Colonic mucosa (tissue), 4 donors: ENCODE measurements around the gene ANKRD33B. TPM values are rescaled to one million over a fixed set of nuclear protein-coding genes. Genes with fewer than 3 reads are reported as not detected.

ENCODE experiments used
- DNase-seq: peaks from one replicate; pipeline ENCODE4 v3.0.0-alpha.2; 2020
- H3K27ac ChIP-seq: fragments of 200-600 bp; one replicate; pipeline ENCODE4 v1.8.0; 2021
- H3K27me3 ChIP-seq: fragments of 200-600 bp; one replicate; pipeline ENCODE4 v1.8.0; 2021
- H3K36me3 ChIP-seq: fragments of 200-600 bp; one replicate; pipeline ENCODE4 v1.8.0; 2021
- H3K4me1 ChIP-seq: fragments of 200-600 bp; one replicate; pipeline ENCODE4 v1.8.0; 2021; ENCODE audit warnings: mild to moderate bottlenecking
- H3K4me3 ChIP-seq: fragments of 200-600 bp; one replicate; pipeline ENCODE4 v1.8.0; 2021
- H3K9ac ChIP-seq, 2 donors: one replicate each; pipeline ENCODE4 v1.7.0; 2013; ENCODE audit warnings: control low read depth in 2 of 2, low read depth in 2 of 2, low read length in 2 of 2
- H3K9me3 ChIP-seq: fragments of 200-600 bp; one replicate; pipeline ENCODE4 v1.8.0; 2021
- CTCF ChIP-seq: fragments of 200-600 bp; IDR thresholded peaks from one replicate; pipeline ENCODE4 v1.8.0; 2022; ENCODE audit warnings: antibody characterized with exemption, mild to moderate bottlenecking
- intact Hi-C: fragments of 100-400 bp; cut with DNase I; formaldehyde crosslinking; loops from one replicate; pipeline ENCODE4 v1.14.1; 2022
- total RNA-seq, 2 donors: library from RNA; stranded (reverse); fragmentation: NEBNext Ultra II Directional in 1 of 2; extraction: Animal tissue kit (Norgen Biotek cat#: 25700) in 1 of 2; gene quantifications; one replicate each; pipeline ENCODE4 v1.2.1, GENCODE V29; 2021
- donor health status: healthy.
- donor health status: DM: no; HTN: no; CAD: no.
- donor health status: DM: no; HTN: no; CAD: no.

The ANKRD33B gene
- total RNA-seq, 2 donors from 2014 or later = 0.47 to 0.66 TPM

- no peak for TF ChIP-seq CTCF
- H3K27ac ChIP-seq = no peak overlapping the region
- no peaks in the 10 kb centered on the region for H3K9me3 ChIP-seq
- H3K36me3 ChIP-seq = no peaks in the 10 kb centered on the region
- no peak overlapping the region for H3K4me3 ChIP-seq
- H3K9ac ChIP-seq = no peak overlapping the region
- intact Hi-C loops = no loop called here
- DNase-seq = no peak
- no peaks in the 10 kb centered on the region for H3K4me1 ChIP-seq
- H3K27me3 ChIP-seq = no peaks in the 10 kb centered on the region
Observed at GRCh38 chr5:10593531-10594181, 29.8 kb downstream of the ANKRD33B start.

GRCh38 chr5:10594591-10595210 is 30.8 kb downstream of the ANKRD33B start:
- Histone ChIP-seq H3K27ac (no peak overlapping the region), H3K36me3 (no peaks in the 10 kb centered on the region), H3K27me3 (no peaks in the 10 kb centered on the region), H3K4me1 (no peaks in the 10 kb centered on the region), H3K9ac (no peak overlapping the region), H3K9me3 (no peaks in the 10 kb centered on the region), H3K4me3 (no peak overlapping the region)
- TF ChIP-seq CTCF = no peak
- DNase-seq = no peak
- intact Hi-C loops = no loop called here

- Histone ChIP-seq H3K4me1 (no peaks in the 10 kb centered on the region), H3K9me3 (no peaks in the 10 kb centered on the region), H3K27me3 (no peaks in the 10 kb centered on the region), H3K4me3 (no peak overlapping the region), H3K36me3 (no peaks in the 10 kb centered on the region), H3K27ac (peak overlapping the region; percentile 51), H3K9ac (peak overlapping the region in 1 of 2 donors; percentile 16)
- intact Hi-C loops = no loop called here
- no peak for TF ChIP-seq CTCF
- no peak for DNase-seq
Observed at GRCh38 chr5:10595293-10595671, 31.4 kb downstream of the ANKRD33B start.

- TF ChIP-seq CTCF = no peak
- no peaks in the 10 kb centered on the region for H3K4me1 ChIP-seq
- peak overlapping the region; percentile 51 for H3K27ac ChIP-seq
- intact Hi-C loops = no loop called here
- H3K9me3 ChIP-seq = no peaks in the 10 kb centered on the region
- no peaks in the 10 kb centered on the region for H3K27me3 ChIP-seq
- H3K9ac ChIP-seq = peak overlapping the region in 1 of 2 donors; percentile 16
- H3K36me3 ChIP-seq = no peaks in the 10 kb centered on the region
- DNase-seq = peak; percentile 33
- no peak overlapping the region for H3K4me3 ChIP-seq
Observed at GRCh38 chr5:10595672-10596309, 31.9 kb downstream of the ANKRD33B start.

- H3K36me3 ChIP-seq = no peaks in the 10 kb centered on the region
- H3K4me1 ChIP-seq = no peaks in the 10 kb centered on the region
- intact Hi-C loops = no loop called here
- H3K9ac ChIP-seq = no peak overlapping the region
- no peaks in the 10 kb centered on the region for H3K9me3 ChIP-seq
- peak overlapping the region; percentile 45 for H3K27ac ChIP-seq
- H3K27me3 ChIP-seq = no peaks in the 10 kb centered on the region
- H3K4me3 ChIP-seq = no peak overlapping the region
- DNase-seq = no peak
- TF ChIP-seq CTCF = no peak
Observed at GRCh38 chr5:10596310-10596703, 32.4 kb downstream of the ANKRD33B start.
